Spinal cord (tissue), 10 donors: Measurements from ENCODE around the gene ALPL. TPM values are rescaled to one million over a fixed set of nuclear protein-coding genes. Genes with fewer than 3 reads are reported as not detected.
"Not testable (repeated sequence)": the region's sequence is repeated elsewhere in the genome, so short reads cannot be mapped to it uniquely, and the experiment has no call there.

Experiments used
- DNase-seq, 6 donors: peaks; one replicate each; pipeline versions ENCODE4 v3.0.0 to v3.0.0-alpha.2; 2013 to 2015; ENCODE audit warnings: low spot score in 6 of 6, low read depth in 4 of 6
- H3K27ac ChIP-seq: one replicate; pipeline ENCODE4 v1.5.1; 2013; ENCODE audit warnings: low read depth, low read length, control low read depth
- H3K27me3 ChIP-seq: one replicate; pipeline ENCODE4 v1.6.1; 2013; ENCODE audit warnings: low read length; ENCODE audit not compliant: control insufficient read depth, insufficient read depth
- H3K36me3 ChIP-seq: one replicate; pipeline ENCODE4 v1.6.1; 2013; ENCODE audit warnings: low read length; ENCODE audit not compliant: control insufficient read depth, insufficient read depth
- H3K4me1 ChIP-seq: one replicate; pipeline ENCODE4 v1.6.1; 2013; ENCODE audit warnings: low read length; ENCODE audit not compliant: control insufficient read depth, insufficient read depth
- H3K4me3 ChIP-seq: one replicate; pipeline ENCODE4 v1.5.1; 2013; ENCODE audit warnings: low read depth, low read length, control low read depth
- H3K9me3 ChIP-seq: one replicate; pipeline ENCODE4 v1.6.1; 2013; ENCODE audit warnings: low read length; ENCODE audit not compliant: control insufficient read depth, insufficient read depth
- WGBS: methylation state at CpG from one replicate; pipeline ENCODE4 v1.1.5; 2013; ENCODE audit warnings: missing lambda C conversion rate; ENCODE audit not compliant: insufficient coverage; 5-methylcytosine and 5-hydroxymethylcytosine counted together
- long read RNA-seq, 4 donors: transcript quantifications; one replicate each; lab custom pipeline, GENCODE V29; 2026
- polyA plus RNA-seq, 2 donors: library from polyadenylated mRNA; unstranded; fragments of 120-200 nt; gene quantifications; one replicate each; pipeline ENCODE4 v1.2.1, GENCODE V29; 2013; ENCODE audit not compliant: insufficient read length in 2 of 2
- total RNA-seq, 2 donors: library from RNA; depleted of rRNA in 1 of 2; stranded (reverse); fragments of 120-200 nt in 1 of 2; fragments of >200 nt in 1 of 2; gene quantifications; one replicate each; pipeline versions ENCODE4 v1.2.3 to v1.2.4, GENCODE V29; 2013 to 2014
- donor health status: healthy.

The ALPL gene
- 10 to 100 TPM; 10.5 to 35.7 TPM for total RNA-seq
- 10 to 100 TPM; 30.6 to 33.0 TPM for polyA plus RNA-seq
- long read RNA-seq, donor 1, transcript ALPL-204 (12 exons, 2,589 nt) = major isoform, 6 of 7 reads
- long read RNA-seq, donor 1, partial matches to known transcripts = 0 of 7 reads
- long read RNA-seq, donor 1, other reads (novel, unspliced or antisense) = 0 of 7 reads
- long read RNA-seq, donor 2, partial matches to known transcripts = 0 of 1 reads
- long read RNA-seq, donor 2, other reads (novel, unspliced or antisense) = 0 of 1 reads
- long read RNA-seq, donor 3, transcript ALPL-204 (12 exons, 2,589 nt) = major isoform, 5 of 5 reads
- long read RNA-seq, donor 3, partial matches to known transcripts = 0 of 5 reads
- long read RNA-seq, donor 3, other reads (novel, unspliced or antisense) = 0 of 5 reads
- long read RNA-seq, donor 4 = 0 reads

DNA sequence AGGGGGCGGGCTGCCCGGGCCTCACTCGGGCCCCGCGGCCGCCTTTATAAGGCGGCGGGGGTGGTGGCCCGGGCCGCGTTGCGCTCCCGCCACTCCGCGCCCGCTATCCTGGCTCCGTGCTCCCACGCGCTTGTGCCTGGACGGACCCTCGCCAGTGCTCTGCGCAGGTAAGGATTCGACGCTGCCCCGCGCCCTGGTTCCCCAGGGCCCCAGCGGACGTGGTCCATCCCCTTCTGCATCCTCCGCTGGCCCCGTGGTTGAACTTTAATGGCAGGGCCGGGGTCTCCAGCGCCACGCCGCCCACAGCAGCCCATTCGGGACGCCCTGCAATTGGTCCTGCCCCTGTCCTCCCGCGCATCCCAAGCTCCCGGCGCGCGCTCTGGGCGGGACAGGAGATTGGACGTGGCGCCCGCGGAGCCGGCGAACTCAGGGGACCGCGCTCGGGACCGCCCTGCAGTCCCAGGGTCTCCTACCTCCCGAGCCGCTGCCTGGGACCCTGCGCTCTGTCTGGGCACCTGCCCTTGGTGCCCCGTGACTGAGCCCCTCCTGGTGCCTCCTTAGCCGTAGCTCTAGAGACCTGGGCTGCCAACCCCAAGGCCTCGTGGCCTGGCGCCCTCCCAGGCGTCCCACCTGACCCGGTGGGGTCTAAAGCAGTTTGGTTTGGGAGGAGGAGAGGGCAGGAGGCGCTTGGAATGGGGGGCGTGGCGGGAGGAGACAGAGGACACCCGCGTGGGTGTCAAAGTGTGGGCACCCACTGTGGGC, at the start of gene ALPL:
ALPL (plus strand) TSS at position 73 of the 762 bp plus-strand sequence. CDS start 44,659 bp downstream, outside the sequence.
- peak in 2 of 6 donors; percentile 13 to 24 for DNase-seq
- 1% methylated on average over 67 of the region's 67 CpGs for WGBS
- peaks cover 26% of the 10 kb centered on the region for H3K4me1 ChIP-seq
- no peaks in the 10 kb centered on the region for H3K36me3 ChIP-seq
- H3K4me3 ChIP-seq = peak within 1 kb of the TSS; percentile 48
- H3K27me3 ChIP-seq = peaks cover 26% of the 10 kb centered on the region
- H3K9me3 ChIP-seq = no peaks in the 10 kb centered on the region
- no peak within 1 kb of the TSS for H3K27ac ChIP-seq

DNA sequence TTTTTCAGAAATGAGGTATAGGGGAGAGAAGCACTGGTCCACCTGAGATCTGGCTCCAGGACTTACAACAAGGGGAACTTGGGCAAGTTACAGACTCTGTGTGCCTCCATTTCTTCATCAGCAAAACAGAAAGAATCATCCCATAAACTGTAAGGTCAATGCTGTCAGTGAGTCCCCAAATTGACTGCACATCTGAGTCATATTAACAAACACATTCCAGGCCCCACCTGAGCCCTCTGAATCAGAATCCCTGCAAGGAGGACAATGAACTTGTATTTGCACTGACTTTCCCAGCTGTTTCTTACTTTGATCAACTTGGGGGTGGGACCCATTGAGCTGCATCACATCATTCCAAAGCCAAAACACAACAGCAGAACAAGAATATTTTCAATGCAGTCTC, 44.1 kb upstream of the ALPL start:
- H3K9me3 ChIP-seq, DNase-seq, H3K4me1 ChIP-seq, H3K4me3 ChIP-seq, H3K27me3 ChIP-seq, H3K27ac ChIP-seq, H3K36me3 ChIP-seq: not testable (repeated sequence)

GRCh38 chr1:21467946-21468345, 41.3 kb upstream of the ALPL start:
- 85% methylated on average over 4 of the region's 4 CpGs for WGBS
- not testable (repeated sequence) for DNase-seq, H3K9me3 ChIP-seq, H3K4me3 ChIP-seq, H3K36me3 ChIP-seq, H3K27ac ChIP-seq, H3K27me3 ChIP-seq, H3K4me1 ChIP-seq

DNA sequence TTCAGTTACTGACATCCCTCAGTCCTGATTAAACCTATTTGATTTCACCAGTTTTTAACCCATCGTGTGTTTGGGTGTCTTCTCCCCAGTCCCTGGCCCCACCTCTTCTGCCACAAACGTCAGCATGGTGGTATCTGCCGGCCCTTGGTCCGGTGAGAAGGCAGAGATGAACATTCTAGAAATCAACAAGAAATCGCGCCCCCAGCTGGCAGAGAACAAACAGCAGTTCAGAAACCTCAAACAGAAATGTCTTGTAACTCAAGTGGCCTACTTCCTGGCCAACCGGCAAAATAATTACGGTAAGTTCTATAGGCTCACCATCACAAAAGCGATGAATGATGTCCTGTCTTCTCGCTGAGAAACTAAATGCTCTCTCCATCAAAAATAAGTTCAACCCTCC, 40.6 kb upstream of the ALPL start:
- no peaks in the 10 kb centered on the region for H3K4me1 ChIP-seq
- H3K27ac ChIP-seq = no peak overlapping the region
- WGBS = 36% methylated on average over 8 of the region's 10 CpGs
- H3K9me3 ChIP-seq = no peaks in the 10 kb centered on the region
- H3K27me3 ChIP-seq = no peaks in the 10 kb centered on the region
- DNase-seq = peak in 2 of 6 donors; percentile 1 to 17
- no peak overlapping the region for H3K4me3 ChIP-seq
- H3K36me3 ChIP-seq = peaks cover 6% of the 10 kb centered on the region

- H3K27me3 ChIP-seq = no peaks in the 10 kb centered on the region
- WGBS = 95% methylated on average over 9 of the region's 9 CpGs
- peaks cover 6% of the 10 kb centered on the region for H3K36me3 ChIP-seq
These were observed 39.6 kb upstream of the ALPL start for GRCh38 chr1:21469581-21469980.

DNA sequence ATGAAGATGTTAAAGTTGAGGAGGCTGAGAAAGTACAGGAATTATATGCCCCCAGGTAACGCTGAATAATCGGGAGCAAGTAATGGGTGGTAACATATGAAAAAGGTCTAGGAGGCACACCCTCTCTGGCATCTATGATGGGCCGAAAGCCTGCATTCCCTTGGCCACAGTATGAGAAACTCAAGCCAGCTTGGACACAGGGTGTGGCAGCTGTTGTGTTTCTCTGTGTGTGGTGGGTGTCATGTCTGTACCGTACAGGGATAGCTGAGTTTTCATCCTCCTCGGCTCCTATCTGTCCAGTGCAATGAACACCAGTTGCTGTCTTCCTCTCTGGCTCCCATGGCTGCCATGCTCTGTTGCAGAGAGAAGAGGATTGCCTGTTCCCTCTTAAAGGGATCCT, 36.4 kb upstream of the ALPL start:
- H3K27me3 ChIP-seq = no peaks in the 10 kb centered on the region
- no peaks in the 10 kb centered on the region for H3K9me3 ChIP-seq
- WGBS = 92% methylated on average over 4 of the region's 5 CpGs
- no peak overlapping the region for H3K27ac ChIP-seq
- H3K4me1 ChIP-seq = no peaks in the 10 kb centered on the region
- peaks cover 6% of the 10 kb centered on the region for H3K36me3 ChIP-seq
- no peak overlapping the region for H3K4me3 ChIP-seq
- no peak for DNase-seq

More at GRCh38 chr1:21469581-21469980, 39.6 kb upstream of the ALPL start:
- no peak for DNase-seq
- no peak overlapping the region for H3K27ac ChIP-seq
- H3K4me3 ChIP-seq = no peak overlapping the region
- H3K4me1 ChIP-seq = no peaks in the 10 kb centered on the region
- no peaks in the 10 kb centered on the region for H3K9me3 ChIP-seq

- 98% methylated on average over 6 of the region's 6 CpGs for WGBS
- Histone ChIP-seq H3K27ac (no peak overlapping the region), H3K27me3 (no peaks in the 10 kb centered on the region), H3K36me3 (peaks cover 4% of the 10 kb centered on the region), H3K4me3 (no peak overlapping the region), H3K9me3 (no peaks in the 10 kb centered on the region), H3K4me1 (no peaks in the 10 kb centered on the region)
- no peak for DNase-seq
These were observed 30.9 kb upstream of the ALPL start for GRCh38 chr1:21478356-21478755.

GRCh38 chr1:21483881-21484280, 25.3 kb upstream of the ALPL start:
- not testable (repeated sequence) for H3K27me3 ChIP-seq, DNase-seq, H3K36me3 ChIP-seq, H3K27ac ChIP-seq, H3K4me1 ChIP-seq, H3K9me3 ChIP-seq, H3K4me3 ChIP-seq
- no CpG with 5 or more reads among the region's 4 CpGs for WGBS

DNA sequence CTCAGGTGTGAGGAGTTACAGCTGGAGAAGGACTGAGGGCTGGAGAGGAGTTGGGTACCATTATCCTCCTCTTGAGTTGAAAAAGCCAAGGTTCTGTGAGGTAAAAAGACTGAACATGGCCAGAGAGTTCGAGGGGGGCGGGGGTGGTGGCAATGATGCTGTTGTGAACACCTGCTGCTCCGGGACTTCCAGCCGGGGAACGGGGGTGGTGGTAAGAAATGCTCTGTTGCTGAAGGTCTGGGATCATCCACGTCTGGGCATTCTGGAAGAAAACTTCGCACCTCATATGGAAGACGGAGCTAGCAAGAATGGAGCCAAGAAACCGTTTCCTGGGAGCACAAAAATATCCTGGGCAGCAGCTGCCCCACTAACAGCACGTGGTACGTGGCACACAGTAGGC, 20.1 kb upstream of the ALPL start:
- Histone ChIP-seq H3K36me3 (no peaks in the 10 kb centered on the region), H3K4me3 (no peak overlapping the region), H3K27ac (no peak overlapping the region), H3K4me1 (peaks cover 3% of the 10 kb centered on the region), H3K27me3 (no peaks in the 10 kb centered on the region), H3K9me3 (no peaks in the 10 kb centered on the region)
- 95% methylated on average over 11 of the region's 11 CpGs for WGBS
- DNase-seq = no peak
